NK-92 (cell line): ENCODE measurements around the gene KLHL29.

Experiments
- DNase-seq: peaks from one replicate; lab custom pipeline; 2025; ENCODE audit not compliant: unreplicated experiment; lab: John Stamatoyannopoulos, UW

KLHL29 gene

DNA sequence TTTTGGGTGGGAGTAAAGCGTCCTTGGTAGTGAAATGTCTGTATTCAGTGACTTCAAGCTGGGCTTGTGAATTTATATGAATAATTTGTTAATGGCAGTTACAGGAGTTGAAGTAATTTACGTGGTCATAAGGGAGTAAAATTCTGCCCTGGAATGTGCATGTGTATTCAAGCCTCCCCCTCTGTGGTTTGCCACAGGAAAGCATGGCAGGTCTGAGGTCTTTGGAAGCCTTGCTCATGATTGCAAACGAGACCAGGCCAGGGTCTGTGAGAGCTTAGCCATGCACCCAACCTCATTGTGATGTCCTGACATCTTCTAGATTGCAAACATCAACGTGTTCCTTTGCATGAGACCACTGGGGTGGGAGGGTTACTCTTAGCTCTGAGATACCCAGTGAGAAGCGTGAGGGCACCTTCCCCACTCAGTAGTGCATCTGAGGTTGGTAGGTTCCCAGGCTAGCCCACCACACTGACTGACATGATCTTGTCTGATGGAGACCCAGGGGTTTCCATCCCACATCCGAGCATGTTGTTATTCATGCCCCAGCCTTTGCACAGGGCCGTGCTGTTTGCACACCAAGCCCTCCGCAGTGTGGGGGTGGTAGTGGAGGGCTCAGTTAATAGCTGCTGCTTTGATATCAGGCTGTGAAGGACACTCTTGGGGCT lies 216.5 kb downstream of the KLHL29 start:
- no peak for DNase-seq

DNA sequence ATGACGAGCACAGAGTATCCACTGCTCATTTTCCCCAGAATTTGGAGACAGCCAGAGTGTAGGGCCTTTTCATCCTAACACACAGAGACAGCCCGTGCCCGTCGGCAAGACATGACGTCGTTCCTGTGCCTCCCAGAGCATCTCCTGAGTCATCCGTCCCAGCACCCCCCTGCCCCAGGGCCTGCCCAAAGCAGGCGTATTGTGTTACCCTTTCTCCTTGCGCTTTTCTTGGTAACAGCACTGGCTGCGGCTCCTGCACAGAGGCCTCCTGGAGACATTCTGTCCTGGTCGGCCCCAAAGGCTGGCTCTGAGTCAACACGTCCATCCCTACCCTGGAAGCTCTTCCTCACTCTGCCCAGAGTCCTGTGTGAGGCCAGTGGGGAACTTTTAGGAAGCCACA lies 217.1 kb downstream of the KLHL29 start:
- DNase-seq: no peak

DNA sequence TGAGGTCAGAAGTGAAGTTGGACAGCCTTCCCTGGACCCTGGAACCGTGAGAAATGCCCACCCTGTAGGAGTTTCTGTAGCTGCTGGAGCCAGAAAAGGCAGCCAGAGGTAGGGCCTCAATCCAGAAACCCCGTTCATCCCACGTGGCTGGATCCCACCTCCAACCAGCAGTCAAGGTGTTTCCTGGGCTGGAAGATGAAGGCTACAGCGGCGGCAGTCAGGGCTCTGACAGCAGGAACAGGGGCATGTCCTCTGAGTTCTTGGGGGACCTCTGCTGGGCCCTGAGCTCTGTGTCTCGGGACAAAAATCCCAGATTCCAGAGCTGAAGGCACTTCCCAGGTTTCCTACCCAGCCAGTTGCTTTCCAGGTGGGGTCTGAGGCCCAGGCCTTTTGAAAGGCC lies 218.2 kb downstream of the KLHL29 start:
- DNase-seq: no peak

DNA sequence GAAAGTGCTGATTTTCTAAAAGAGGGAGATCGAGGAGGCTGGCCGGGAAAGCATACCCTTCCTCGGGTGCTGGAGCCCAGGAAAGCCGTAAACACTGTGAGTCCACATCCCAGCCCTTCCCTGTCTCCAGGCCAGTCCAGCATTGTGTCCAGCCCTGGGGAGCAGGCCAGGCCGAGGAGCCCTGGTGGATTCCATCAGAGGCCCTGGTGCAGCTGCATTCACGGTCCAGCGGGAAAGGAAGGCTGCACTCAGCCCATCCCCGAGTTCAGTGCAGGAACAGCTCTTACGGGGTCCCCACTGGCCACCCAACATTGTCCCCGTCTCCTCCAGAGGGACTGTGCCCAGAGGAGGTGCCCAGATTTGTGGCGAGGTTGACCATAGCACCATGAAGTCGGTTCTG lies 218.6 kb downstream of the KLHL29 start:
- no peak for DNase-seq

DNA sequence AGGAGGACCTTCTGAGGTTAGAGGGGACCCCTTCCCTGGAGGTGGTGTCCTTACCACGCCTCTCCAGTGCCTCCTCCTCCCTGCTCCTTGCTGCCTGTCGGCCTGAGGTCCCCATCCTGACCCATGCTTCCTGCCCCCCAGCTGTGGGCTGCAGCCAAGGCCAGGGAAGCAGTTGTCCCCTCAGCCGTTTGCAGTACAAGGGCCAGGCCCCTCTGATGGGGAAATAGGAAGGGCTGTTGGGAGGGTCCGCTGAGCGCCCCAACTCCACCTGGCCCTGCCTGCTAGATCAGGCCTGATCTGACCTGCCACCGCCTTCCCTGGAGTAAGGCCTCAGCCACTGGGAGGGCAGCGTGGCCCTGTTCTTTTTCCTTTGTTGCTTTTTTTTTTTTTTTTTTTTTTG lies 219.8 kb downstream of the KLHL29 start:
- DNase-seq: no peak

DNA sequence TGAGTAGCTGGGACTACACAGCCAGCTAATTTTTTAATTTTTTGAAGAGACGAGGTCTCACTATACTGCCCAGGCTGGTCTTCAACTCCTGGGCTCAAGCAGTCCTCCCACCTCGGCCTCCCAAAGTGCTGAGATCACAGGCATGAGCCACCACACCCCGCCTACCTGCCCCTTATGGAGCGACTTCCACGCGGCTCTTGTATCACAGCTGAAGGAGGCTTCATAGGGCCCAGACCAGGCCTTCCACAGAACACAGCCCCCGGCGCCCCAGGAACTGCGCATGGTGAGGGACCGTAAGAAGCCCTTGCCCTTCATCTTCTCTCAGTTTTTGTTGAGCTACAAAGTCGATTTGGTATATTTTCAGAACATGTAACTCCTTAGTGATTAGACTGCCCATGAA lies 220.3 kb downstream of the KLHL29 start:
- DNase-seq: no peak

DNA sequence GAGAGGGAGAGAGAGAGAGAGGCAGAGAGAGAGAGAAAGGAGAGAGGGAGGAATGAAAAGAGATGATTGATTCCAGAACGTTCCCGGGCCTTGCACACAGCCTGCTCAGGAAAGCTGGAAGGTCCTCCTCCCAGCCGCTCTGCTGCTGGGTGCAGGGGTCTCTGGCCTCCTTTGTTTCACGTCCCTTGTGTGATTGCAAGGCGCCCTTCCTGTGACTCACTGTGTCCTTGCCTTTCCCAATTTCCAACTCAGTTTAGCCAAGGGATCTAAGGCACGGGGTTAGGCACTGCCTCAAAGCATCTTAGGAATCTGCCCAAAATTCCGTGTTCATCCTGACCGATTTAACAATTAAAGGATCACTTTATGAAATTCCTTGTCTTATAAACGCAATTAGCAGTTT lies 221.2 kb downstream of the KLHL29 start:
- no peak for DNase-seq

DNA sequence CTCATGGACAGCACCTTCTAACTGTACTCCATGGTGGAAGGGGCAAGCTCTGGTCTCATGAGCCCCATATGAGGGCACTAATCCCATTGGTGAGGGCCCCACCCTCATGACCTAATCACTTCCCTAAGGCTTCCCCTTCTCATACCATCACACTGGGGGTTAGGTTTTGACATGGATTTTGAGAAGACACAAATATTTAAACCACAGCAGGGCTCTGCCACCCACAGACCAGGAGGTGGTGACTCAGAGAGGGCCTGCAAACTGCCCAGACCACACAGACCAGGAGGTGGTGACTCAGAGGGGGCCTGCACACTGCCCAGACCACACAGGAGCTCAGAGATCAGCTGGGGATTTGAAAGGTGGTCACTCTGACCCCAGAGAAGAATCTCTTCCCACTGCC lies 222.0 kb downstream of the KLHL29 start:
- DNase-seq: no peak

DNA sequence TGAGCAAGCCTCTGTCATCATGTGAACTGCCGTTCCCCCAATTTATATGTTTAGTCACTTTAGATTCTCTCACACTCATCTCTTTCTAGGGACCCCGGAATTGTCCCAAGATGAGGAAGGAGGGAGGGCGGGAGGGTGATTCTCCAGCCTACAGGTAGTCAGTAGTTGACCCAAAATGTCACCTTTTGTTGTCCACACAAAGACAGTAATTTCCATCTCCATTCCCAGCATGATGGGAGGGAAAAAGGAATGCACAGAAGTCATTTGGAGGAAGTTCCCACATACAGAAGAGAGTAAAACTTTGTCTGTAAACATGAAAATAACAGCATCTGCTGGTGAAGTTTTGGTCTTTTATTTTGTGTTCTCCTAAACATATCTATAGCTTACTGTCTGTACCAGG lies 222.9 kb downstream of the KLHL29 start:
- no peak for DNase-seq

DNA sequence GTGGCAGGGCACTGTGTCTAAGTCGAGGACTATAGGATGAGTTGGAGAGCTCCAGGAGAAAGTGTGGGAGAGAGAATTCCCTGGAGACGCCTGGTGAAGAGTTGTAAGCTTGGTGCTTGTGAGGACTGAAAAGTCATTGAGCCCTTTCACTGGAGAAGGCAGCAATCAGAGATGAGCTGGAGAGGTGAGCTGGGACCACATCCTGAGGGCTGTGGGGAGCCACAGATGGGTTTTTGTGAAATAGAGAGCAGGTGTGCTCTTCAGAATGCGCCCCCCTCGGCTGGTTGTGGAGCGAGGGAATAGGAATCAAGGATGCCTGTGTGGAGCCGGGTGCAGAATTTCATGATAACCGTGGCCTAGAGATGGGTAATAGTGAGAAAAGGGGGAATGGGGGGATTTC lies 224.3 kb downstream of the KLHL29 start:
- DNase-seq: no peak

DNA sequence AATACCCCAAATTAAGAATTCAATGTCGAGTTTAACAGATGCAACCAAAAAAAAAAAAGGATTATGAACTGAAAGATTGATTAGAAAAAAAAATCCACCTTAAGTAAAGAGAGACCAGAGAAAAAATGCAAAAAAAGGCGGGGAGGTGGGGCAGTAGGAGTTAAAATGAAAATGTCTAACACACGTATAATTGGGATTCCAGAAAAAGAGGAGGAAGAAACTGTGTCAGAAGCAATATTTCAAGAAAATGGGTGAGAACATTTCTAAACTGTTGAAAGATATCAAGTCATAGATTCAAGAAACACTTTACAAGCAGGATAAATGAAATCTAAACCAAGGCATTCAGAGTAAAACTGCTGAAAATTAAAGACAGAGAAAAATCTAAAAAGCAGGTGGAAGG lies 226.9 kb downstream of the KLHL29 start:
- DNase-seq: no peak

DNA sequence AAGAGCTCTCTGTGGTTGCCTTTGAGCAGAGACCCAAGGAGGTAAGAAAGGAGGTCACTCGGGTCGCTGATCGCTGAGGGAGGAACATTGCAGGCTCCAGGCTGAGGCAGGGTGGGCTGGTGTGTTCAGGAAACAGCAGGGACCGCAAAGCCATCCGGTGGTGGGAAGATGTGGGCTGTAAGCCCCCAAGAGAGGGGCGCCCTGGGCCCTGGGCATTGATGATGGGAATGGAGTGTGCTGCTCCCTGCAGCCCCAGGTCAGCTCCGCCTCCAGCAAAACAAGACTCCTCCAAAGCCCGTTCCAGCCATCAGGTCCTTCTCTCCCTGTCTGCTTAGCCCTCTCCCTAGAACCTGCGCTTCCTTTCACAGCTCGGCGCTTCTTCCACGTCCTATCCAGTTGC lies 229.7 kb downstream of the KLHL29 start:
- no peak for DNase-seq

DNA sequence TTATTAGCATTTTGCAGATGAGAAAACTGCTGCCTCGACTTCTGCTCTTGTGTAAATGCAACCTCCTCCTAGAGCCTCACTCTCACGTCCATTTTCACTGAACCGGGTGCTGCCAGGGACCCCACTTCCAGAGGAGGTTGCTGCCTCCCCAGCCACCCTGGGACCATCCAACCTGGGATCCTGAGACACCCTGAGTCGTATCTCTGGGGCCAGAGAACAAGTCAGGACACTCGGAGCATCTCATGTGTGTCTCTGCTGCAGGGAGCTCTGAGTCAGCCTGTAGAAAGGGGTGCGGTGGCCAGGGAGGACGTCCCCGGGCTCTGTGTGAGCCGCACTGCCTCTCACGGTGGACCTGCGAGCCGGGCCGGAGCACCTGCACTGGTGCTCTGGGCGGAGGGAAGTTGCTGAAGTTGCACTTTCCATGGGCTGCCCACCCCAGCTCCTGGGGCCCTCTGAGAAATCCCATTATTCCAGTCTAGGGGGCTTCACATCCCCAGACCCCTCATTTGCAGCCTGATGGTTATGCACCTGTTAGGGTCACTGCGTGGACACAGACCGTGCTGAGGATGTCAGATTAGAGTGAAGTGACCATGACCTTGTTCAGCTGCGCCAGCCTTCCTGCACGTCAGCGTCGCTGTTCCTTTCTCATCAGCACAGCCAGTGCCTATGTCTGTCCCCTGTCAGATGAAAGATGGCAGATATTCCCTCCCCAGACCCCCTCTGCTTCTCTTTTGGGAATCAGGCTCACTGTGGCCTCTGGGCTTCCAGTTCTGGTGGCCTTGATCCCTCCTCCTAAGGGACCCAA lies 230.4 kb downstream of the KLHL29 start:
- DNase-seq: no peak

DNA sequence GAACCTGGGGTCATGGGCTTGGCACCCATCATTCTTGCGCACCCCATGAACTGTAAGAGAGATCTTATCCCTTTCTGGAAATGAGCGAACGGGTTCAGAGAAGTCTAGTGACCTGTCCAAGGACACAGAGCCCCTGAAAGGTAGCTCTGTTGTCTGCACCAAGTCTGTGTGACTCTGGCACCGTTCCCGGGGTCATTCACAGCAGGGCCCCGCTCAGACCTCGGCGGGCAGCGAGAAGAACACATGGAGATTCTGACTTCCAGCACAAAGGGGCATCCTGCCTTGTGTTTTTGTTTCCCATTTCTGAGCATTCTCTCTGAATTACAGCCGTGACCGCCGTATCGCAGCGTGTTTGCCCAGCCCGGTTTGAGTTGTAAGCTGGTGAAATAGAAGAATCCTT lies 231.7 kb downstream of the KLHL29 start:
- DNase-seq: no peak

DNA sequence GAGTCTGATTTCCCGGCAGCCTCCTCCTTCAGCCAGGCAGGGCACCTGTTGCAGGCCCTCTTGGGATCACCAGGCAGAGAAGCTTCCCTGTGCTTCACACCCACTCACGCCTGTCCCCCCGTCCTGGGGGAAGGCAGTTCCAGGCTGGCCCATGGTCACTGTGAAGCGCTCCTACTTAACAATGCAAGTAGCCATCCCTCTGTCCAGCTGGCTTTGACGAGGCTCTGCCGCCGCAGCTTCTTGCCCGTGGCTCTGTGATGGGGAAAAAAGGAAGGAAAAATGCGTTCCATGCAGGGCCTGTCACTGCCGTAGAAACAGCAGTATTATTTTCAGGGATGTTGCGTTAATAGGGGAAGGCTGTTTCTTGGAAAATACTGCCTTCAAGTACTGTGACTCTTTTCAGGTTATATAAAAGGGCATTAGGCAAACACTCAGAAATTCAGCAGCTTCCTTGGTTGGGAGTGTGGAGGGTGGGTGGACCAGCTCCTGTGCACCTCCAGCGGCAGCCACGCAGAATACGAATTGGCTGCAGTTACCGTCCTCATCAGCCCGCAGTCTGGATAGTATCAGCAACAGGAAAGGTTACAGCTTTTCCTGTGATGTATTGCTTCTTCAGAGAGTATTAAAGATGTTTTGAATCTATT lies 232.3 kb downstream of the KLHL29 start:
- DNase-seq: no peak

DNA sequence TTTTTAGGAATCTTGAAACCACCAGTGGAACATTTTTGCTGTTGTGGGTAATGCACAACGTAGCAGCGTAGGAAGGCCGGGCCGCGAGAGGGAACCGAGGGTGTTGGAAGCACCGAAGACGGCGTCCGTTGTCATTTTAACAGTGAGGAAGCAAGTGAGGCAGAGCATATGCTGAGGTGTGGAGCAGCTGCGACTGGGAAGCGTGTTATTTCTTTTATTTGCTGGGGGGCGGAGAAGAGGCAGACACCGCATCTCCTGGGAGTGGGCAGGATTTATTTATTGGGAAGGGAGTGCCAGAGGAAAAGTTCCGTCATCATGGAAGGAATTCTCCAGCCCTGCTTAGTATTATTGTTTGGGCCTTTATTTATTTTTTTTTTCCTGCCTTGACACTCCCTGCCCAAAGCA lies 232.8 kb downstream of the KLHL29 start:
- DNase-seq: no peak

DNA sequence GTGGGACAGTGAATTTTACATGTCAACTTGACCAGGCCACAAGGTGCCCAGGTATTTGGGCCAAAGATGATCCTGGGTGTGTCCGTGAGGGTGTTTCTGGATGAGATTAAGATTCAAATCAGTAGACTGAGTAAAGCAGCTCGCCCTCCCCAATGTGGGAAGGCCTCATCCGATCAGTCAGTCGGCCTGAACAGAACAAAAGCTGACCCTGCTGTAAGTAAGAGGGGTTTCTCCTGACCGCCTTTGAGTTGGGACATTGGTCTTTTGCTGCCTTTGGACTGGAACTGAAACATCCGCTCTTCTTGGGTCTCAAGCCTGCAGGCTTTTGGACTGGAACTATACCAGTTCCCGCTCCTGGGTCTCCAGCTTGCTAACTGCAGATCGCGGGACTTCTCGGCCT lies 233.3 kb downstream of the KLHL29 start:
- no peak for DNase-seq

DNA sequence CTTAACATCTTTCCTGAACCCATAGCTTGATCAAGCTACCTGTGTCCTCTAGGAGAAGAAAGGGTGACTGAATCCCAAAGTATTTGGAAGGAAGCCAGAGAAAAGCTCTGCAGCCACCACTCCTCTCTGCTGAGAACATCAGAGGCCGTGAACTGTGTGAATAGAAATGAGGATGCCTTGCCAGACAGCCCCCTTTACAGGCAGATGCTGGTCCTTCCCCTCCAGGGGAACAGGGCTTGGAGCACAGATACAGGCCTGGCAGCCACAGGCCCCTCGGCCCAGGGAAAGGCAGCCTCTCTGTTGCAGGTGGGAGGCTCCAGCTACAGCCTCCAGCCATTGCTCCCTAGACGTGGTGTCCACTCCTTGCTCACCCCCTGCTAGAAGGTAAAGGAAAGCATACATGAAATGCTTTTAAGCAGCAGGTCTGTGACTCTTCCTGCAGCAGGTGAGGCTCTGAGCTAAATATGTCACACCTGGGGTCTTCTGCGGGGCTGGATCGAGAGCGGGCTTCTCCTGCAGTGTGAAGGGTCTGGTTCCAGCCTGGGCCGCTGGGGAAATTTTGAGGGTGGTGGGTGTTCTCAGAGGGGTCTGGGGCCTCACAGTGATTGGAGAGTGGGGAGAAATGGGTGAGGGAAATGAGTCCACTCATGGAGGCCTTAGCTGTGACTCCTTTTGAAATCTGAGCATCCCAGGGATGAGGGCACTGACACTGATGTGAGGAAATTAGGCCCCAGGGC lies 234.0 kb downstream of the KLHL29 start:
- DNase-seq: no peak

DNA sequence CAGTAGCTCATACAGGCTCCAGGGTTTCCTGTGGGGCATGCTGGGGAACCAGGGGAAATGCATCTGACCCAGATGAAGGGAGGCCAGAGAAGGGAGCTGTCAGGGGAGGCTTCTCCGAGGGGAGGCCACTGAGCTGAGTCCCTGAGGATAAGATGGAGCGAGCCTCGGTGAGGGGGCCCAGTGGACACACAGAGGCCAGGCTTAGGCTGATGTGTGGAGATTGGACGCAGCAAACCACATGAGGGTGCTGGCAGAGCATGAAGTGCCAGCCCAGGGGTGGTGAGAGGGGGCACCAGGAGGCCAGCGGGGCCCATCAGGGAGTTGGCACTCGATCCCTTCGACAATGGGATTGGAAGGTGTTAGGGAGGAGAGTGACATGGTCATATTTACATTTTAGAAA lies 235.0 kb downstream of the KLHL29 start:
- no peak for DNase-seq

DNA sequence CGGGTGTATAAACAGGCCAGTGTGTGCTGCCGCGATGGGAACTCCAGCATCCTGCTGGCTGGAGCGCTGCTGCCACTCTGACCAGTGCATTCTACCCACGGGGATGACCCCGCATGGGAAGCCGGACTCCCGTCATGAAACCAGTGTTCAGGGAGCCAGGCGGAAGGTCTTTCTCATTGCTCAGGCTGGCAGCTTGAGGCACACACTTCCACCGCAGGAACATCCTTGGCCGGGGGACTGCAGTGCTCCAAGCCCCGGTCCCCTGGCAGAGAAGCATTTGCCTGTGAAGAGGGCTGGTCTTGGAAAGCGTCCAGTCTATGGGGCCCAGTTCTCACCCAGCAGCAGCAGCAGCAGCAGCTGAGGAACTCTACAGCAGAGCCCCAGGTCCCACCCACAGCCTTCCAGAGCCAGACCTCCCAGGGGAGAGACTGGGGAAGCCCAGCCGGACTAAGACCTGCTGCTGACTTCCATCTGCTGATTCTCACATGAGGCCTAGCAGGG lies 235.9 kb downstream of the KLHL29 start:
- no peak for DNase-seq

DNA sequence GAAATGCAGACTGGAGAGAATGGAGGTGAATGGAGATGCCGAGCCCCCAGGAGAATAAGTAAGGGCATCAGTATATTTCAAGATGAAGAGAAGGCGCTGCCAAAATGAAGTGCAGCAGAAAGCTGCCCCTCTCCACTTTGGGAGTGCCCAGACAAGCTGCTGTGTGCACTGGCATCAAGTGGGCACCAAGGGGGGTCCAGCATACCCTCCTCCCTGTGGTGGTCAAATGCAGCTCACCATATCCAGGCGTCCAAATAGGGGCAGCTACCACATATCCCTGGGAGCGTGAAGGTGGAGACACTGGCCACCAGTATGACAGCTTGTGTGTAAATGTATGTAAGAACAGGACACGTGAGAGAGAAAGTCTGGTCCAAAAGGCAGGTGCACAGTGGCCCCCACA lies 236.6 kb downstream of the KLHL29 start:
- DNase-seq: no peak
